ENCODE data around the gene GPA33.

The GPA33 gene

DNA sequence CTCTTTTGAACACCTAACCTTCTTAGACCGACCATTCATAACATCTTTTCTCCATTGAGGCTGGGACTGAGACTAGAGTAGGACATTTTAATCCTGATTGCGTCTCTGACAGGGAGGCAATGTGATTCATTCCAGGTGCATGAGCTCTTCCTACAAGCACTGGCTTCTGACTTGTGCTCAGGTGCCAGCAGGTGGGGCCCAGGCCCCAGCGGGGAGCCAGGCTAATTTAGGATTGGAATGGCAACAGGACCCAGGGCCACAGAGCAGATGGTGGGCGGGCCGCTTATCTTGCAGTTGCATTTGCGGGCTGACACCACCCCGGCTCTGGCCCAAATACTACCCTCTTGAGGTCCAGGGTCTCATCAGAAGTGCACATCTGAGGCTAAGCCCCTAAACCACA is 4.1 kb downstream of the GPA33 start:
- no peak for DNase-seq (ENCODE audit: low spot score)

DNA sequence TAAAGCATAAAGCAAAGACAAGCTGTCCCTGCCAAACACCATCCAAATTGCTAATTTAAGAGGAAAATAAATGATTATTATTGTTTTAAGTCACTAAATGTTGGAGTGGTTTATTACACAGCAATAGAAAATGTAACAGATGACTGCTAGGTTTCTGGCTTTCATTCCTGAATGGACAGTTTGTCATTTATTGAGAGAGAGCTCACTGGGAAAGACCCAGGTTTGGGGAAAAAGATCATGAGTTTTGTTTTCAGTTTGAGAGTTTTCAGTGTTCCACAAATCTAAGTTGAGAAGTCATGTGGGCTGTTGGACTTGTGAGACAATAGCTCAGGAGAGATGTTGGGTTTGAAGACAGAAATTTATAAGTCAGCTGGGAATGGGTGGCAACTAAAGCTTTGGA is 5.4 kb downstream of the GPA33 start:
- no peak for DNase-seq (ENCODE audit: low spot score)

- DNase-seq (ENCODE audit: low spot score): no peak
Observed at GRCh38 chr1:167083871-167084270, 6.3 kb downstream of the GPA33 start.

DNA sequence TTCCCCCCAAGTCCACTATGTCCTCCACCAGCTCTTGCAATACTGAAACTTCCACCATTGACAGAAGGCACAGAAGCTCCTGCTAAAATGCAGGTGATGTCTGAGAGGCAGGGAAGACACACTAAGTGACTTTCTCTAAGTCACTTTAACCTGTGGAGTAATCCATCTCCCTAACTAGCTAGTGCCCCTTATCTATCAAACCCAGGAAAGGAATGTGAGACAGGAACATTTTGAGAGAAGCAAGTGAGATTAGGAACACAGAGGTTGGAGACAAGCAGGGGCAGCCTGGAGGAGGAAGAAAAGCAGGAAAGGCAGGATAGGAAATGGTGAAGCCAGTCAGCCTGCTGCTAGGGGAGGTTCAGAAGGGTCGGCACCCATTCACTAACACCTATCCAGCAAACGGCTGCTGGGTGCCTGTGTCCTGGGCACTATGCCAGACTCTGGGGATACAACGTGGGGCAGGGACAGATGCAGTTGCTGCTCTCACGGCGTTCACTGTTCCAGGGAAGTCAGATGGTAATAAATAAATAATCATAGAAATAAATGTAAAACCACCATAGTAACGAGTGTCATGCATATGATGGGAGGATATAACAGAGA is 7.0 kb downstream of the GPA33 start:
- DNase-seq (ENCODE audit: low spot score): no peak

DNA sequence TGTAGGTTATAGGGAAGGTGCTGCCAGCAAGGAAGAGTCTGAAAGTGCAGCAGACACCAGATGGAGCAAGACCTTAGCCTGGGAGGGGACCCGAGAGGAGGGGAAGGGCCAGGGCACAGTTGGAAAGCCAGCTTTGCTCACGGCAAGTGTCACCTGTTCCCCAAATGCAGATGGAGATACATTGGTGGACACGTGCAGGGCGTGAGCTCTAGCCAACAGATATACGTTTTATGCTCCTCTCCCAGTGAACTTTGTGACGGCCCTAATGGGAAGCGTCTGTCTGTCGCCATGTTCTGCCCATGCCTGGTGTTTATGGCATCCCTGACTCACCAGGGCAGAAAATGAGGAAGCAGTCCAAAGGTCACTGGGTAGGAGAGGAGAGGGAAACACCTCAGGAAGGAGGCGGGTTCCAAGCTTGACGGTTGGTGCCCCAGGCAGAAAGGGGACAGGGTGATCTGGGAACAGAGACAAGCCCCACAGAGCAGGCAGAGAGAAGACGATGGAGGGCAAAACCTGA is 7.6 kb downstream of the GPA33 start:
- DNase-seq (ENCODE audit: low spot score): no peak

- DNase-seq (ENCODE audit: low spot score): no peak
Observed at GRCh38 chr1:167081594-167082156, 8.5 kb downstream of the GPA33 start.

DNA sequence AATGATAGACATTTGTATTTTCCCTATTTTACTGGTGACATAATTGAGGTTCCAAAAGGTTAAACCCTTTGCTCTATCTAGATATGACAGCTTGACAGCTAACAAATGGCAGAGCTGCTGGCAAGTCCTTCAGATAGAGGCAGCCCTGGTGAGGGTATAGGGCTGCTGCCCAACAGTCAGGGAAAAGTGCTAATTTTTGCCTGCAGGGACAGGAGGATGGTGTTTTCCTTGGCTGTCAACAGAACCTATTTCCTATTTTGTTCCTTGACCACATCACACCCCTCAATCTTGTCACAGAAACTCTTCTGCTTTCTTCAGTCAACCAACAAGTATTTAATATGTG is 12.3 kb downstream of the GPA33 start:
- no peak for DNase-seq (ENCODE audit: low spot score)

GRCh38 chr1:167077128-167077867 is 12.9 kb downstream of the GPA33 start:
- DNase-seq (ENCODE audit: low spot score): no peak

DNA sequence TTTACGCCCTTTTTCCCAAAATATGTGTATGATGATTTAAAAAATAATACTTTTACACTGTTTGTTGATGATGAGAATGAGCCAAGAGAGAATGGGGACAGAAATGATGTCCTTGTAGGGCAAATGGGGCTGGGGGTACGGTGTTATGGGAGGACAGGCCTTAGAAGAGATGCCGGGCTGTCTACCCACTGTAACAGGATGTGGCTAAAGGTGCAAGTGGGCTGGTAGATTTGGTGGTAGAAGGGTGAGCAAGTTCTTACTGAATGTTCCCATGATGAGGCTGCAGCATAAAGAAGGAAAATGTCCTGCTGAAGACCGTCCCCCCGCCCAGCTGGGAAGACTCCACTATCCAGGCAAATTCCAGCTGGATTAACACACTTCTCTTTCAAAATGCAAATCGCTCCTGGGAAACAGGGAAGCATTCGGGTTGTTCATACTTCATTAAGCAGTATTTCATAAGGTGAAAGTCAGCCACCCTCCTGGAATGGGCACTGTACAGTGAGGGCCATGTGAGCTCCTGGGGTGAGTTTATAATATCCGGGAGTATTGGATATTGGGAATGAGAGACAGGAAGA is 14.0 kb downstream of the GPA33 start:
- no peak for DNase-seq (ENCODE audit: low spot score)

DNA sequence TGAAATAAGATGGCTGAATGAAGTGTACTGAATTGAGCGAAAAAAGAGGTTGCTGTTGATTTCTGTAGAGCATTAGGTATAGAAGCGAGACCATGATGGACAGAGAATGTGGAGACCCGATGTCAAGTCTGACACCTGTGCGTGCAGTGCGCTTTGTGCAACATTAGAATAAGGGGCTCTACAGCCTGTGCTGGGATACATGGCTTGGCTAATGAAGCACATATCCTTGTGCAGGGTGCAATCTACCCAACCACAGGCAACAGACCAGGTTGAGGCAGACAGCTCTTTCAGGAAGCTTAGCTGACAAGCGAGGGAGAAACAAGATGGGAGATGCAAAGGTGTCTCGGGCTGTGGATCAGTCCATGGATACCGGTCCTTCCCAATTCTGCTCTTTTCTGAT is 18.9 kb downstream of the GPA33 start:
- no peak for DNase-seq (ENCODE audit: low spot score)

- DNase-seq (ENCODE audit: low spot score): no peak
Observed at GRCh38 chr1:167068761-167069160, 21.4 kb downstream of the GPA33 start.

GRCh38 chr1:167067904-167068303 is 22.3 kb downstream of the GPA33 start:
- no peak for DNase-seq (ENCODE audit: low spot score)

DNA sequence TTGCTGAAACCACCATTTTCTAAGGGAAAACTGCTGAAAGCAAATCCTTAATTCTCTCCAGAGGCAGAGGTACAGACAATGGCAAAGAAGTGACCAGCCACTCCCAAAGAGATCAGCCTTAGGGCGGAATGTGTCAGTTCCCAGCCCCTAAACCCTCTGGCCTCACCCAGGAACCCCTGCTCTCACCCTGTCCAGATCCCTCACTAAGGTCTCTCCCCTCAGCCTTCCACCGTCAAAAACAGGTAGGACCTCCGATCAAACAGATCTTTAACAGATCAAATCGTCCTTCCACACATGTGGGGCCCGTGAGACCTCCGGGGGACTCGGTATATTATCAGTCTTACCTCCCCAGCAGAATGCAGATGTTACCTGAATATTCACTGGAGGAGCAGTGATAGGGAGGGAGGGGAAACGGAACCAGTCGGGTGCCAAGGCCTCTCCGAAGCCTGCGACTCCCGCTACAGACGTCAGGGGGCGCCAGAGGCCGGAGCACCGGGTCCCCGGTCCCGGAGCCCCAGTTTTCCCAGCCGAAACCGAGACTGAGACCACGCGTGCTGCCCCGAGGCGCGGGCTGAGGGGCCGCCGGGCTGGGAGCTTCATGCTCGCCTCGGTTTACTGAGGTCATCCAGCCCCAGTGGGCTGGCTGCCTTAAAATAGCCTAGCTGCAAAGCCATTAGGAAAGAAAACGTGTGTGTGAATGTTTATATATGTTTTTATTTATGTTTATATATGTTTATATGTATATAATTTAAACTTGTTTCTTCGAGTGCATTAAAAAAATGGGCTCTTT is 23.6 kb downstream of the GPA33 start:
- DNase-seq (ENCODE audit: low spot score): peak; percentile 39

DNA sequence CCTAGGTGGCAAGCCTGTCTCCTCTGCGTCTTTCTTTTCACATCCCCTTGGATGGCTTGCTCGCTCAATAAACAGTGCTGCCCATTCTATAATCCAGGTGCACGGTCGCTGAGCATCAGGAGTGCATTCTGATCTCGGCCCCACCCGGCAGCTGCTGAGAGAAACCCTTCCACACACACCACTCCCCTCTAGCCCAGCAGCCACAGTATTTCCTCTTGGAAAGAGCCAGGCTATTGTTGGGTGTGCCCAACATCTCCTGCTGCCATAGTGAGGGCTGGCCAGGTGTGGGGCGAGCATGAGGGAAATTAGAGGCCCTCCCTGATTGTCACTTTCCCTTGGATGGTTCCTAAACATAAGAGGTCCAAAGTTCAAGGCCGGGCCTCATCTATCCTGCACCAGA is 24.7 kb downstream of the GPA33 start:
- DNase-seq (ENCODE audit: low spot score): no peak

DNA sequence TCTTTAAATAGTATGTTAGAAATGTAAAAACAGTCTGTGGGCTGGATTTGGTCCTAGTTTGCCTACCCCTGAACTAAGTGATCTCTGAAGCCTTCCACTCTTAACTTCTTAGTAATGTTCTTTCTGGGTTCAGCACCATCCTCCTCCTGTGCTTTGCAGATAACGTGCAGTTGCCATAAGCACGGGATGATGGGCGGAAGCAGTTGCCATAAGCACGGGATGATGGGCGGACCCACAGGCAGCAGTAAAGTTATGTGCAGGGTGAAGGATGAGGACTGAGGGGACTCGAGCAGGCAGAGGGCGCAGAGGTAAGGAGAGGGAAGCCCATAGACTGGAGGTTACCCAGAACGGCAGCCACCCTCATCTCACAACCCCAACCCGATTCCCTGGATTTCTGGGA is 25.6 kb downstream of the GPA33 start:
- no peak for DNase-seq (ENCODE audit: low spot score)

GRCh38 chr1:167061073-167061464 is 29.1 kb downstream of the GPA33 start:
- no peak for DNase-seq (ENCODE audit: low spot score)

DNA sequence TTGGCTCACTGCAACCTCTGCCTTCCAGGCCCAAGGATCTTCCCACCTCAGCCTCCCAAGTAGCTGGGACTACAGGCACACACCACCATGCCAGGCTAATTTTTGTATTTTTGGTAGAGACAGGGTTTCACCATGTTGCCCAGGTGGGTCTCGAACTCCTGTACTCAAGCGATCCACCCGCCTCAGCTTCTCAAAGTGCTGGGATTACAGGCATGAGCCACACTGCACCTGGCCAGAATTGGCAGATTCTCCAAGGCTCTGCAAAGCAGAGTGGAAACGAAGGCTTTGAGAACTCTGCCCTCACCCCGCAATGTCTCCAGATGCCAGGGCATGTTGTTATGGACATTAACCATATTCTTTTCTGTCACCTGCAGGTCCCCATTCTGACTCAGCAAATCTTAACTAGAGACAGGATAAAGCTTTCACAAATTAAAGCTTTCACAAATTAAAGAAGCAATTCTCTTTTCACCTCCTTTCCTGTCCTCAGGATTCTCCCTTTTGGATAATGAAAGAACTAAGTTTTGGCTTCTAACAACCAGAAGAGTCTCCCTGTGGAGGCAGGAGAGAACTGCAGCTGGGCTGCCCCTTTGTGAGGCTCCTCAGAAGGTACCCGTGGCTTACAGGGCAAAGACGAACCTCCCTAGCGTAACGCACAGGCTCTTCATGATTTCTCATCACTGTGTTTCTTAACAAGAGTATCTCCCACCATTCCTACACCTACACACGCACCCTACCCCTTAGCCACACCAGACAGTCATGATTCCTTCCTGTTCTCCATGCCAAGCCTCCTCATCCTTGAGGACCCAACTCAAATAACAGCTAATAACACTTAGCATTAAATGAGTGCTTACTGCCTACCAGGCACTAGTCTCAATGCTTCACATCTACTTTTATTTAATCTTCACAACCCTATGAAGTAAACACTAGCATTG is 29.8 kb downstream of the GPA33 start:
- DNase-seq (ENCODE audit: low spot score): no peak

DNA sequence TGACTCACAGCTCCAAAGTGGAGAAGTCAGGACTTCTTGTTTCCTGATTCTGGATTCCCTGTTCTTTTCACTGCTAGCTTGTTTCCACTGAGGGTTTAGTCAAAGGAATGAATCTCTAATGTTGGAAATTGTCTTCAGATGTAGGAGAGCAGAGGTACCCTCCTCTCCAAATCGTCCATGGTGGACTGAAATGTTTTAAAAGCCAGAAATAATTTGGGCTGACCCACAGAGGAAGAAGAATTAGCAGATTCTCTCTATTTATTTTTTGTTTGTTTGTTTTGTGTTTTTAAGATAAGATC is 30.4 kb downstream of the GPA33 start:
- no peak for DNase-seq (ENCODE audit: low spot score)

DNA sequence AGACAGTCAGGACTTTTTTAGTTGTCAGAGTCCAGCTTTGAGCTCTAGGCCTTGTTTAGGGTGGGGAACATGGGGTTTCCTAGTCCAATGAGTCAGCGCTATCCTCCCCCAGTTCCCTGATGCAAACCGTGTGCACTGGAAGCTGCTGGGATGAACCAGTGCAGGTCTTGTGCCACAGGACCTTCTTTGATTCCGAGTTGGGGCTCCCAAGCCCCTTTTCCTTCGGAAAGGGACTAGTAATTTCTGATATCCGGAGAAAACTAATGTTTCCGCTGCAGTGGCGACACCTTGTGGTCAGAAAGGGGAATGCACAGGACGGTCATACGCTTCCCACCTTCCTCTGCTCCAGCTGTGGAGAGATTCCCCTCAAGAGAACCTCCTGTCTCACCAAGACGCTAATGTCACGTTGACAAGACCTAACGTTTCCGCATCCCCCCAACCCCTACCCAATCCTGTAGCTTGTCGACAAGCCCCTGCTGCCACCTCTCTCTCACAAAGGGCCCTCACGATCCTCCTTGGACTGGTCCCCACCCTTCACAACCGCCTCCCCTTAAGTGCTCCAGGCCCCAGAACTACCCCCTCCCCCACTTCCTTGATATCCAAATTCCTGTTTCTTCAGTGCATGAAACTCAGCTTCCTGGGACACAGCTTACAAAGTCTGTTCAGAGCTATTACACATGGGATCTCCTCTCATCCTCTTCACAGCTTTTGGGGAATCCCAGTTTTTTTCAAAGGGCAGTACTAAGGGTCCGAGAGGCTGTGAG is 30.9 kb downstream of the GPA33 start:
- peak; percentile 20 for DNase-seq (ENCODE audit: low spot score)

GRCh38 chr1:167057241-167057688 is 32.9 kb downstream of the GPA33 start:
- DNase-seq (ENCODE audit: low spot score): peak; percentile 22

Data from putamen (tissue), 1 donor.